HepG2 (cell line): ENCODE data around the gene ARL2. TPM values are rescaled to one million over a fixed set of nuclear protein-coding genes. Genes with fewer than 3 reads are reported as not detected.

Source experiments
- ARNT ChIP-seq: fragments of 450-650 bp; IDR thresholded peaks from 2 replicates; pipeline ENCODE4 v1.6.1; 2017
- CHD2 ChIP-seq: IDR thresholded peaks from 2 replicates; pipeline ENCODE4 v1.6.1; 2011; ENCODE audit warnings: low read depth, low read length, improper control_type of control experiment
- CREM ChIP-seq, 2 experiments: sonication (generic) in 1 of 2; formaldehyde crosslinking in 1 of 2; IDR thresholded peaks; 2 replicates each; pipeline versions ENCODE4 v1.4.0 to v1.6.1; 2016 to 2020; ENCODE audit warnings: antibody characterized with exemption in 1 of 2, mild to moderate bottlenecking in 1 of 2, missing genetic modification reagents in 1 of 2
- HCFC1 ChIP-seq: fragments of 150-350 bp; IDR thresholded peaks from 2 replicates; pipeline ENCODE4 v1.6.1; 2014; ENCODE audit warnings: low read depth, low read length
- HNRNPLL ChIP-seq: fragments of 200-400 bp; formaldehyde crosslinking; IDR thresholded peaks from 2 replicates; pipeline ENCODE4 v1.6.1; 2017; ENCODE audit warnings: mild to moderate bottlenecking, low read depth, low read length; ENCODE audit not compliant: poor library complexity, severe bottlenecking
- MZF1 ChIP-seq: sonication (generic); formaldehyde crosslinking; IDR thresholded peaks from 2 replicates; pipeline ENCODE4 v1.8.1; 2023; ENCODE audit warnings: mild to moderate bottlenecking, missing genetic modification reagents, borderline replicate concordance
- SIX4 ChIP-seq: sonication (generic); formaldehyde crosslinking; IDR thresholded peaks from 2 replicates; pipeline ENCODE4 v1.4.0; 2020; ENCODE audit warnings: missing genetic modification reagents
- SSRP1 ChIP-seq: IDR thresholded peaks from 2 replicates; pipeline ENCODE4 v1.6.1; 2016; ENCODE audit warnings: control low read depth
- TOPORS ChIP-seq: sonication (generic); formaldehyde crosslinking; IDR thresholded peaks from 2 replicates; pipeline ENCODE4 v1.8.0; 2023; ENCODE audit warnings: mild to moderate bottlenecking, missing genetic modification reagents
- ZBTB21 ChIP-seq: sonication (generic); formaldehyde crosslinking; IDR thresholded peaks from 2 replicates; pipeline ENCODE4 v1.4.0; 2020; ENCODE audit warnings: missing genetic modification reagents
- ZFP36L2 ChIP-seq: sonication (generic); formaldehyde crosslinking; IDR thresholded peaks from 2 replicates; pipeline ENCODE4 v1.4.0; 2020; ENCODE audit warnings: missing genetic modification reagents
- ZNF24 ChIP-seq: fragments of 450-650 bp; IDR thresholded peaks from 2 replicates; pipeline ENCODE4 v1.6.1; 2017; ENCODE audit warnings: antibody characterized with exemption, mild to moderate bottlenecking
- ZNF570 ChIP-seq: sonication (generic); formaldehyde crosslinking; IDR thresholded peaks from 2 replicates; pipeline ENCODE4 v1.4.0; 2020; ENCODE audit warnings: mild to moderate bottlenecking, missing genetic modification reagents, borderline replicate concordance
- ZNF589 ChIP-seq: sonication (generic); formaldehyde crosslinking; conservative IDR thresholded peaks from 2 replicates; pipeline ENCODE4 v1.8.0; 2022; ENCODE audit warnings: mild to moderate bottlenecking, moderate library complexity, missing genetic modification reagents
- ZNF629 ChIP-seq: sonication (generic); formaldehyde crosslinking; conservative IDR thresholded peaks from 2 replicates; pipeline ENCODE4 v1.5.0; 2020; ENCODE audit warnings: missing genetic modification reagents
- ZNF644 ChIP-seq: IDR thresholded peaks from 2 replicates; pipeline ENCODE4 v1.6.1; 2016; ENCODE audit warnings: low read depth
- ZSCAN9 ChIP-seq: IDR thresholded peaks from 2 replicates; pipeline ENCODE4 v1.6.1; 2016; ENCODE audit warnings: borderline replicate concordance
- polyA plus RNA-seq, 8 experiments: library from polyadenylated mRNA; depleted of rRNA in 3 of 8; stranded (reverse) in 7 of 8; unstranded in 1 of 8; fragments of >200 nt; fragmentation: Illumina TruSeq in 4 of 8; extraction: Trizol in 4 of 8; gene quantifications; 2 replicates each; pipeline versions ENCODE4 v1.2.1 to v1.2.3, GENCODE V29; 2011 to 2016; ENCODE audit warnings: low read depth in 4 of 8, missing spikeins in 1 of 8, mixed read lengths in 1 of 8; ENCODE audit not compliant: insufficient read depth in 1 of 8
- total RNA-seq, 5 experiments: library from RNA; depleted of rRNA; stranded (reverse); fragments of >200 nt; fragmentation: Illumina TruSeq; extraction: Trizol; gene quantifications; 2 replicates each; pipeline ENCODE4 v1.2.3, GENCODE V29; 2016; ENCODE audit warnings: low read depth in 1 of 5
- TF ChIP-seq, protein P1 (sequence below): sonication (generic); formaldehyde crosslinking; IDR thresholded peaks from 2 replicates; pipeline ENCODE4 v1.8.1; 2023; ENCODE audit warnings: mild to moderate bottlenecking, missing genetic modification reagents
- TF ChIP-seq, protein P2 (sequence below): sonication (generic); formaldehyde crosslinking; conservative IDR thresholded peaks from 2 replicates; pipeline ENCODE4 v1.4.0; 2020; ENCODE audit warnings: missing genetic modification reagents
- TF ChIP-seq, protein P3 (sequence below): sonication (generic); formaldehyde crosslinking; IDR thresholded peaks from 2 replicates; pipeline ENCODE4 v1.5.0; 2020; ENCODE audit warnings: mild to moderate bottlenecking, missing genetic modification reagents, moderate library complexity
- TF ChIP-seq, protein P4 (sequence below): sonication (generic); formaldehyde crosslinking; IDR thresholded peaks from 2 replicates; pipeline ENCODE4 v1.4.0; 2020; ENCODE audit warnings: mild to moderate bottlenecking, missing genetic modification reagents
- TF ChIP-seq, protein P5 (sequence below): sonication (generic); formaldehyde crosslinking; IDR thresholded peaks from 2 replicates; pipeline ENCODE4 v1.5.1; 2020; ENCODE audit warnings: mild to moderate bottlenecking, moderate library complexity, missing genetic modification reagents
- TF ChIP-seq, protein P6 (sequence below): sonication (generic); formaldehyde crosslinking; IDR thresholded peaks from 2 replicates; pipeline ENCODE4 v1.4.0; 2020; ENCODE audit warnings: missing genetic modification reagents

The ARL2 gene
- total and polyA plus RNA-seq, 2 of the 13 experiments (the other 11 are each of a cell fraction or from before 2014, with no cell fraction given): 82.9 to 84.4 TPM

DNA sequence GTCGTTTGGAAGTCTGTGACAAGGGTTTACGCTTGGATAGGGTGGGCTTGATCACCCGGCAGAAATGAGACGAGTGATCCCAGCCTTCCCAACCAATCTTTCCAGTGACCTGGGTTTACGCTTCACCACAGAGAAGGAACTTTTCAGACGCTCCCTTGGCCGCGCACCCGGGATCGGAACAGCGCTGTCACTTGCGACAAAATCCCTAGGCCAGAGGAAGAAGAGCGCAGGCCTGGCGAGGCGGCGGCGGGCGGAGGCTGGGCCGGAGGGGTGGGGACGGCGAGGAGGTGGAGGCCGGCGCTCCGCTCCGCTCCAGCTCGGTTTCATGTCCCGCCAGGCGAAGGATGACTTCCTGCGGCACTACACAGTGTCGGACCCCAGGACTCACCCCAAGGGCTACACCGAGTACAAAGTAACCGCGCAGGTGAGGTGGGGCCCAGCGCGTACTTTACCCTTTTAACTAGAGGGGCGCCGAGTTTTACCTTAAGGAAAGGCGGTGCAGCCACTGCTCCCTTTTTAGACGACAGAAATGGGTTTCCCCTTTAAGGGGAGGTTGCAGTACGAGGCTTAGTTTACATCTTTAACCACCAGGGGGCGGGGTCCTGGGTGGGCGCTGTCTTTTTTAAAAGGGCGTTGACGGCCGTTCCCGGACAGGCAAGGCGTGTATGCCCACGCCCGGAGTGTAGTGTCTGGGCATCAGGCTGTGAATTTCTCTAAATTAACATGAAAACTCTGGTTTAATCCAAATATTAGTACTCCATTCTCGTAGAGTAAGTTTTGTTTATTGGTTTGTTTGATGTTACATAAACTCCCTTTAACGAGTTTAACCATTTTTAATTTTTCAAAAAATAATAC is 13.5 kb downstream of the ARL2 start, which contains the start of gene SNX15 (continued):
- TF ChIP-seq ZSCAN9 (CRISPR knock-in tag) (no peak), CHD2 (no peak), SSRP1 (CRISPR knock-in tag) (no peak), ZFP36L2 (no peak), HCFC1 (no peak; the same call in 1 of the 2 replicates), CREM (IDR thresholded peaks at IDR 0.05) (no peak), CREM (CRISPR knock-in tag; IDR thresholded peaks at IDR 0.05) (no peak), ZNF644 (CRISPR knock-in tag) (no peak), ZNF570 (CRISPR knock-in tag) (no peak), ZNF589 (CRISPR knock-in tag) (no peak), ZNF629 (CRISPR knock-in tag) (no peak), HNRNPLL (peak; percentile 96), SIX4 (no peak), TOPORS (CRISPR knock-in tag) (no peak), ARNT (no peak), ZBTB21 (CRISPR knock-in tag) (no peak), ZNF24 (no peak), MZF1 (CRISPR knock-in tag) (0 out of 2 replicates have a peak, but pooled peaks have one; percentile 60)
- TF ChIP-seq, protein P1, sequence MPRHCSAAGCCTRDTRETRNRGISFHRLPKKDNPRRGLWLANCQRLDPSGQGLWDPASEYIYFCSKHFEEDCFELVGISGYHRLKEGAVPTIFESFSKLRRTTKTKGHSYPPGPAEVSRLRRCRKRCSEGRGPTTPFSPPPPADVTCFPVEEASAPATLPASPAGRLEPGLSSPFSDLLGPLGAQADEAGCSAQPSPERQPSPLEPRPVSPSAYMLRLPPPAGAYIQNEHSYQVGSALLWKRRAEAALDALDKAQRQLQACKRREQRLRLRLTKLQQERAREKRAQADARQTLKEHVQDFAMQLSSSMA: 0 out of 2 replicates have a peak, but pooled peaks have one; percentile 61
- TF ChIP-seq, protein P2, sequence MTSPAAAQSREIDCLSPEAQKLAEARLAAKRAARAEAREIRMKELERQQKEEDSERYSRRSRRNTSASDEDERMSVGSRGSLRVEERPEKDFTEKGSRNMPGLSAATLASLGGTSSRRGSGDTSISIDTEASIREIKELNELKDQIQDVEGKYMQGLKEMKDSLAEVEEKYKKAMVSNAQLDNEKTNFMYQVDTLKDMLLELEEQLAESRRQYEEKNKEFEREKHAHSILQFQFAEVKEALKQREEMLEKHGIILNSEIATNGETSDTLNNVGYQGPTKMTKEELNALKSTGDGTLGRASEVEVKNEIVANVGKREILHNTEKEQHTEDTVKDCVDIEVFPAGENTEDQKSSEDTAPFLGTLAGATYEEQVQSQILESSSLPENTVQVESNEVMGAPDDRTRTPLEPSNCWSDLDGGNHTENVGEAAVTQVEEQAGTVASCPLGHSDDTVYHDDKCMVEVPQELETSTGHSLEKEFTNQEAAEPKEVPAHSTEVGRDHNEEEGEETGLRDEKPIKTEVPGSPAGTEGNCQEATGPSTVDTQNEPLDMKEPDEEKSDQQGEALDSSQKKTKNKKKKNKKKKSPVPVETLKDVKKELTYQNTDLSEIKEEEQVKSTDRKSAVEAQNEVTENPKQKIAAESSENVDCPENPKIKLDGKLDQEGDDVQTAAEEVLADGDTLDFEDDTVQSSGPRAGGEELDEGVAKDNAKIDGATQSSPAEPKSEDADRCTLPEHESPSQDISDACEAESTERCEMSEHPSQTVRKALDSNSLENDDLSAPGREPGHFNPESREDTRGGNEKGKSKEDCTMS (CRISPR knock-in tag): no peak
- TF ChIP-seq, protein P3, sequence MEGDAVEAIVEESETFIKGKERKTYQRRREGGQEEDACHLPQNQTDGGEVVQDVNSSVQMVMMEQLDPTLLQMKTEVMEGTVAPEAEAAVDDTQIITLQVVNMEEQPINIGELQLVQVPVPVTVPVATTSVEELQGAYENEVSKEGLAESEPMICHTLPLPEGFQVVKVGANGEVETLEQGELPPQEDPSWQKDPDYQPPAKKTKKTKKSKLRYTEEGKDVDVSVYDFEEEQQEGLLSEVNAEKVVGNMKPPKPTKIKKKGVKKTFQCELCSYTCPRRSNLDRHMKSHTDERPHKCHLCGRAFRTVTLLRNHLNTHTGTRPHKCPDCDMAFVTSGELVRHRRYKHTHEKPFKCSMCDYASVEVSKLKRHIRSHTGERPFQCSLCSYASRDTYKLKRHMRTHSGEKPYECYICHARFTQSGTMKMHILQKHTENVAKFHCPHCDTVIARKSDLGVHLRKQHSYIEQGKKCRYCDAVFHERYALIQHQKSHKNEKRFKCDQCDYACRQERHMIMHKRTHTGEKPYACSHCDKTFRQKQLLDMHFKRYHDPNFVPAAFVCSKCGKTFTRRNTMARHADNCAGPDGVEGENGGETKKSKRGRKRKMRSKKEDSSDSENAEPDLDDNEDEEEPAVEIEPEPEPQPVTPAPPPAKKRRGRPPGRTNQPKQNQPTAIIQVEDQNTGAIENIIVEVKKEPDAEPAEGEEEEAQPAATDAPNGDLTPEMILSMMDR: peak; percentile 74
- TF ChIP-seq, protein P4, sequence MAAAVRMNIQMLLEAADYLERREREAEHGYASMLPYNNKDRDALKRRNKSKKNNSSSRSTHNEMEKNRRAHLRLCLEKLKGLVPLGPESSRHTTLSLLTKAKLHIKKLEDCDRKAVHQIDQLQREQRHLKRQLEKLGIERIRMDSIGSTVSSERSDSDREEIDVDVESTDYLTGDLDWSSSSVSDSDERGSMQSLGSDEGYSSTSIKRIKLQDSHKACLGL (CRISPR knock-in tag): peak; percentile 66; the same call in 1 of the 2 replicates
- TF ChIP-seq, protein P5, sequence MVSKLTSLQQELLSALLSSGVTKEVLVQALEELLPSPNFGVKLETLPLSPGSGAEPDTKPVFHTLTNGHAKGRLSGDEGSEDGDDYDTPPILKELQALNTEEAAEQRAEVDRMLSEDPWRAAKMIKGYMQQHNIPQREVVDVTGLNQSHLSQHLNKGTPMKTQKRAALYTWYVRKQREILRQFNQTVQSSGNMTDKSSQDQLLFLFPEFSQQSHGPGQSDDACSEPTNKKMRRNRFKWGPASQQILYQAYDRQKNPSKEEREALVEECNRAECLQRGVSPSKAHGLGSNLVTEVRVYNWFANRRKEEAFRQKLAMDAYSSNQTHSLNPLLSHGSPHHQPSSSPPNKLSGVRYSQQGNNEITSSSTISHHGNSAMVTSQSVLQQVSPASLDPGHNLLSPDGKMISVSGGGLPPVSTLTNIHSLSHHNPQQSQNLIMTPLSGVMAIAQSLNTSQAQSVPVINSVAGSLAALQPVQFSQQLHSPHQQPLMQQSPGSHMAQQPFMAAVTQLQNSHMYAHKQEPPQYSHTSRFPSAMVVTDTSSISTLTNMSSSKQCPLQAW (CRISPR knock-in tag): peak; percentile 69; the same call in 1 of the 2 replicates
- TF ChIP-seq, protein P6, sequence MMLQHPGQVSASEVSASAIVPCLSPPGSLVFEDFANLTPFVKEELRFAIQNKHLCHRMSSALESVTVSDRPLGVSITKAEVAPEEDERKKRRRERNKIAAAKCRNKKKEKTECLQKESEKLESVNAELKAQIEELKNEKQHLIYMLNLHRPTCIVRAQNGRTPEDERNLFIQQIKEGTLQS (CRISPR knock-in tag): no peak; the same call in 1 of the 2 replicates
